ENCODE data around the gene SMIM33.
"Not testable (repeated sequence)": the region's sequence is repeated elsewhere in the genome, so short reads cannot be mapped to it uniquely, and the experiment has no call there.

SMIM33 gene

GRCh38 chr5:139473105-139473504, 2.3 kb downstream of the SMIM33 start:
- peaks cover 29% of the 10 kb centered on the region in 2 donors for H3K4me1 ChIP-seq (ENCODE audit: control insufficient read depth in 2 of 2, insufficient read depth in 2 of 2, low read length in 2 of 2)
- H3K9ac ChIP-seq (ENCODE audit: low read depth in 1 of 2, low read length in 2 of 2), result no peak overlapping the region
- H3K27me3 ChIP-seq (ENCODE audit: control insufficient read depth in 2 of 2, insufficient read depth in 2 of 2, low read length in 2 of 2), result peaks cover 0 to 2% of the 10 kb centered on the region in 2 donors
- H3K4me3 ChIP-seq (ENCODE audit: low read length in 2 of 2), result no peak overlapping the region
- no peak overlapping the region for H3K27ac ChIP-seq (ENCODE audit: low read depth in 2 of 2, low read length in 2 of 2)
- no peaks in the 10 kb centered on the region for H3K9me3 ChIP-seq (ENCODE audit: control insufficient read depth in 2 of 2, low read length in 2 of 2)
- peaks cover 5 to 15% of the 10 kb centered on the region in 2 donors for H3K36me3 ChIP-seq (ENCODE audit: control insufficient read depth in 2 of 2, insufficient read depth in 2 of 2, low read length in 2 of 2)

GRCh38 chr5:139473565-139473964, 2.8 kb downstream of the SMIM33 start:
- H3K9ac ChIP-seq (ENCODE audit: low read depth in 1 of 2, low read length in 2 of 2), result no peak overlapping the region
- H3K36me3 ChIP-seq (ENCODE audit: control insufficient read depth in 2 of 2, insufficient read depth in 2 of 2, low read length in 2 of 2), result peaks cover 7 to 20% of the 10 kb centered on the region in 2 donors
- peaks cover 0 to 2% of the 10 kb centered on the region in 2 donors for H3K27me3 ChIP-seq (ENCODE audit: control insufficient read depth in 2 of 2, insufficient read depth in 2 of 2, low read length in 2 of 2)
- H3K9me3 ChIP-seq (ENCODE audit: control insufficient read depth in 2 of 2, low read length in 2 of 2), result no peaks in the 10 kb centered on the region
- H3K27ac ChIP-seq (ENCODE audit: low read depth in 2 of 2, low read length in 2 of 2), result no peak overlapping the region
- no peak overlapping the region for H3K4me3 ChIP-seq (ENCODE audit: low read length in 2 of 2)
- H3K4me1 ChIP-seq (ENCODE audit: control insufficient read depth in 2 of 2, insufficient read depth in 2 of 2, low read length in 2 of 2), result peaks cover 29% of the 10 kb centered on the region in 2 donors

DNA sequence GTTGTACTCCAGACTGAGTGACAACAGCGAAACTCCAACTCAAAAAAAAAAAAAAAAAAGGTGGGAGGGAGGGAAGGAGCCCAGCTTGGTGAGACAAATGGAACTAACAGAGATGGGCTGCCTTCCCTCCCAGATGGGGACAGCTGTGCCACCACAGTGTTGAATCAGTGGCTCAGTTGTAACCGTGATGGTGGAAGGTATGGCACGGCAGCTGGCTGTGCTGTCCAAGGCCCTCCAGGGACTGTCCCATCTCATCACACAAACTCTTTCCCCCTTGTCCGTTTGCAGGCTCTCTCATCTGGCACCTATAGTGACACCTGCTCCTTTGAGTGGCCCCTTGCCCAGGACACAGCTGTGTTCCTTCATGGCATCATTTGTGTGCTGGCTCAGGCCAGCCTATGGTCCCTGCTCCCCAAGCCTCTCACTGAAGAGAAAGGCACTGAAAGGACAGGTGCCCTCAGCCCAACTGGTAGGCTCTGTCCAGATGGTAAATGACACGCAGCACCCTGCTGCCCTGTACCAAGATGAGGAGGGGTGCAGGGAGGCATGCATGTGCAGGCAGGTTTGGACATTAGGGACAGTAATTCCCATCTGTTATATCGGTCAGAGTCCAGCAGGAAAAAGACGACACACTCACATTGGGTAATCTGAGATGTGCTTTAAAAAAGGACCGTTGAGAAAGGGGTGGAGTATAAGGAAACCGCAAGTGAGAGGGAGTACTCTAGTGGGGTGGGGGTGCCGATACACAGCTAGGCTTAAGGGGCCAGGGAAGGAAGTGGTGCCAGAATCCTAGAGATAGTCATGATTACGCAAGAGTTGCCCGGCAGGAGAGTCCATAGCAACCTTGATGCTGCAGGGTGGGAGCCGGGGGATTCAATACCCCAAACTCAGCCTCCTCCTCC, 4.3 kb downstream of the SMIM33 start:
- peaks cover 29% of the 10 kb centered on the region in 2 donors for H3K4me1 ChIP-seq (ENCODE audit: control insufficient read depth in 2 of 2, insufficient read depth in 2 of 2, low read length in 2 of 2)

DNA sequence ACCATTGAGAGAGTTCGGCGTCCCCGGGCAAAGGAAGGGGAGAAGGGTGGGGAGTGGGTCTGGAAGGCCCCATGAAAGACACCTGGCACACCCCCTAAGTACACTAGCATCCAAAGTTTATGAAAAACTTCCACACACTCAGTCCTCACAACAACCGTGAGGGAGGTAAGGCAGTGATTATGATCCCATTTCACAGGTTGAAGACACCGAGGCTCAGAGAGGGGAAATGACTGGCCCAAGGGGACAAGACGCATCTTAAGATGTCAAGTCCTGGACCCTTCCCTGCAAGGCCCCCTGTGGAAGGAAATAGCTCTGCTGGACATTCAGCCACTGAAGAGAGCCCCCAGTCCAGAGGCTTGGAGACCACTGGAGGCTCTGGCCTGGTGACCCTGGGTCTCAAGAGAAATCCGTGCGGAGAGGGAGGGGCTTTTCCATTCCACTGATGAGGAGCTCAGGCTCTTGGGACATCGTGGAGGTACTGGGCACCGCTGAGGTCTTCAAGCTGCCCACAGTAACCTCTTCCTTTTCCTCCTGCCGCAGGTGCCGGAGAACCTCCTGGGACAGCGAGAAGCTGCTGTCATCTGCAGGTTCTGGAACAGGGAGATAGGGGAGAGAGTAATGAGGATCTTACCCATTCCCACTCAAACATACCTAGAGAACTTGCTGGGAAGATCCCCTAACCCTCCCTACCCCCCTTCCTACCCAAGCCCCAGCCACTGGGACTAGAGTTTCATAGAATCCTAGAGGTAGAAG, 5.2 kb downstream of the SMIM33 start:
- peaks cover 7 to 20% of the 10 kb centered on the region in 2 donors for H3K36me3 ChIP-seq (ENCODE audit: control insufficient read depth in 2 of 2, insufficient read depth in 2 of 2, low read length in 2 of 2)
- no peaks in the 10 kb centered on the region for H3K9me3 ChIP-seq (ENCODE audit: control insufficient read depth in 2 of 2, low read length in 2 of 2)
- H3K4me1 ChIP-seq (ENCODE audit: control insufficient read depth in 2 of 2, insufficient read depth in 2 of 2, low read length in 2 of 2), result peaks cover 29 to 33% of the 10 kb centered on the region in 2 donors
- no peak overlapping the region for H3K4me3 ChIP-seq (ENCODE audit: low read length in 2 of 2)
- no peaks in the 10 kb centered on the region for H3K27me3 ChIP-seq (ENCODE audit: control insufficient read depth in 2 of 2, insufficient read depth in 2 of 2, low read length in 2 of 2)
- peak overlapping the region; percentile 43 to 49 for H3K27ac ChIP-seq (ENCODE audit: low read depth in 2 of 2, low read length in 2 of 2)
- H3K9ac ChIP-seq (ENCODE audit: low read depth in 1 of 2, low read length in 2 of 2), result no peak overlapping the region

More for the DNA sequence above, 4.3 kb downstream of the SMIM33 start:
- Histone ChIP-seq H3K4me3 (ENCODE audit: low read length in 2 of 2) (no peak overlapping the region), H3K9me3 (ENCODE audit: control insufficient read depth in 2 of 2, low read length in 2 of 2) (no peaks in the 10 kb centered on the region), H3K36me3 (ENCODE audit: control insufficient read depth in 2 of 2, insufficient read depth in 2 of 2, low read length in 2 of 2) (peaks cover 7 to 20% of the 10 kb centered on the region in 2 donors), H3K27ac (ENCODE audit: low read depth in 2 of 2, low read length in 2 of 2) (peak overlapping the region; percentile 43 to 49), H3K27me3 (ENCODE audit: control insufficient read depth in 2 of 2, insufficient read depth in 2 of 2, low read length in 2 of 2) (no peaks in the 10 kb centered on the region), H3K9ac (ENCODE audit: low read depth in 1 of 2, low read length in 2 of 2) (peak overlapping the region; percentile 11 to 32)

DNA sequence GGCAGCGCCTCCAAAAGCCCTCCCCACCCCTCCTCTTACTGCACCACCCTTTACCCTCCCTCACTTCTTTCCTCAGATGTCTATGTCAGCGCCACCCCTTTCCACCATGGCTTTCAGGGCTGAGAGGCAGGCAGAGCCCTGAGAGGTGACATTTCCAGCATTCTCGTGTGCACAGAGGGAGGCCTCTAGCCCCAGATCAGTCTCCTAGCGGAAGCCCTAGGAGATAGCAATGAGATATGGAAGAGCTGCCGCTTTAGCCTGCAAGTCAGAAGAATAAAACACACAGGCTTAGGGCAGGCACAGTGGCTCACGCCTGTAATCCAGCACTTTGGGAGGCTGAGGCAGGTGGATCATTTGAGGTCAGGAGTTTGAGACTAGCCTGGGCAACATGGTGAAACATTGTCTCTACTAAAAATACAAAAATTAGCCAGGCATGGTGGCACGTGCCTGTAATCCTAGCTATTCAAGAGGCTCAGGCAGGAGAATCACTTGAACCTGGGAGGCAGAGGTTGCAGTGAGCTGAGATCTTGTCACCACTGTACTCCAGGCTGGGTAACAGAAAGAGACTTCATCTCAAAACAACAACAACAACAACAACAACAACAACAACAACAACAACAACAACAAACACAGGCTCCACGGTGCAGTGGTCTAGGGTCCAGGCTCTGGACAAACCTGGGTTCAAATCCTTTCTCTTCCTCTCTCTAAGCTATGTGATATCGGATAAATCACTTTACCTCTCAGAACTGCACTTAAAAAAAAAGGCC, 8.0 kb downstream of the SMIM33 start:
- not testable (repeated sequence) for H3K27me3 ChIP-seq (ENCODE audit: control insufficient read depth in 2 of 2, insufficient read depth in 2 of 2, low read length in 2 of 2); H3K9ac ChIP-seq (ENCODE audit: low read depth in 1 of 2, low read length in 2 of 2); H3K27ac ChIP-seq (ENCODE audit: low read depth in 2 of 2, low read length in 2 of 2); H3K9me3 ChIP-seq (ENCODE audit: control insufficient read depth in 2 of 2, low read length in 2 of 2); H3K4me3 ChIP-seq (ENCODE audit: low read length in 2 of 2)
- peaks cover 39 to 41% of the 10 kb centered on the region in 2 donors for H3K4me1 ChIP-seq (ENCODE audit: control insufficient read depth in 2 of 2, insufficient read depth in 2 of 2, low read length in 2 of 2)
- H3K36me3 ChIP-seq (ENCODE audit: control insufficient read depth in 2 of 2, insufficient read depth in 2 of 2, low read length in 2 of 2), result peaks cover 7 to 20% of the 10 kb centered on the region in 2 donors

GRCh38 chr5:139479729-139480128, 8.9 kb downstream of the SMIM33 start:
- peaks cover 7 to 20% of the 10 kb centered on the region in 2 donors for H3K36me3 ChIP-seq (ENCODE audit: control insufficient read depth in 2 of 2, insufficient read depth in 2 of 2, low read length in 2 of 2)
- not testable (repeated sequence) for H3K9me3 ChIP-seq (ENCODE audit: control insufficient read depth in 2 of 2, low read length in 2 of 2); H3K27me3 ChIP-seq (ENCODE audit: control insufficient read depth in 2 of 2, insufficient read depth in 2 of 2, low read length in 2 of 2); H3K4me3 ChIP-seq (ENCODE audit: low read length in 2 of 2); H3K27ac ChIP-seq (ENCODE audit: low read depth in 2 of 2, low read length in 2 of 2); H3K9ac ChIP-seq (ENCODE audit: low read depth in 1 of 2, low read length in 2 of 2)
- H3K4me1 ChIP-seq (ENCODE audit: control insufficient read depth in 2 of 2, insufficient read depth in 2 of 2, low read length in 2 of 2), result peaks cover 39 to 41% of the 10 kb centered on the region in 2 donors

DNA sequence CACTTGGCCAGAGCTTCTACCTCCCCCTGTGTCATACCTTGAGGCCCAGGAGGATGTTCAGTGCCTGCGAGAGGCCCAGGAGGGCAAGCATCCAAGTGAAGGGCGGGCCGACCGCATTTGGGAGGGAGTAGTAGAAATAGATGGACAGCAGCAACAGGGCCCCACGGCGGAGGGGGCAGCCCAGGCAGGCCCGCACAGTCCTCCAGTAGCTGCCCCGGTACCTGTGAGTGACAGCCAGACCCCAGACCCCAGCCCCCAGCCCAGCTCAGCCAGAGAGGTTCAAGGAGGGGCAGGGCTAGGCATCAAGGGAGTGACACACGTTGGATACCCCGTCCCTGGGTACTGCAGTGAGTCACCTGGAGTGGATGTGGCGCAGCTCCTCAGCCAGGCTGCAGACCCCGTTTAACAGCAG, 10.3 kb downstream of the SMIM33 start:
- Histone ChIP-seq H3K4me1 (ENCODE audit: control insufficient read depth in 2 of 2, insufficient read depth in 2 of 2, low read length in 2 of 2) (peaks cover 25 to 28% of the 10 kb centered on the region in 2 donors), H3K9me3 (ENCODE audit: control insufficient read depth in 2 of 2, low read length in 2 of 2) (no peaks in the 10 kb centered on the region), H3K27me3 (ENCODE audit: control insufficient read depth in 2 of 2, insufficient read depth in 2 of 2, low read length in 2 of 2) (no peaks in the 10 kb centered on the region), H3K36me3 (ENCODE audit: control insufficient read depth in 2 of 2, insufficient read depth in 2 of 2, low read length in 2 of 2) (peaks cover 7 to 16% of the 10 kb centered on the region in 2 donors), H3K9ac (ENCODE audit: low read depth in 1 of 2, low read length in 2 of 2) (peak overlapping the region; percentile 76 to 78), H3K27ac (ENCODE audit: low read depth in 2 of 2, low read length in 2 of 2) (peak overlapping the region; percentile 88 to 91), H3K4me3 (ENCODE audit: low read length in 2 of 2) (peak overlapping the region; percentile 65 to 69)

DNA sequence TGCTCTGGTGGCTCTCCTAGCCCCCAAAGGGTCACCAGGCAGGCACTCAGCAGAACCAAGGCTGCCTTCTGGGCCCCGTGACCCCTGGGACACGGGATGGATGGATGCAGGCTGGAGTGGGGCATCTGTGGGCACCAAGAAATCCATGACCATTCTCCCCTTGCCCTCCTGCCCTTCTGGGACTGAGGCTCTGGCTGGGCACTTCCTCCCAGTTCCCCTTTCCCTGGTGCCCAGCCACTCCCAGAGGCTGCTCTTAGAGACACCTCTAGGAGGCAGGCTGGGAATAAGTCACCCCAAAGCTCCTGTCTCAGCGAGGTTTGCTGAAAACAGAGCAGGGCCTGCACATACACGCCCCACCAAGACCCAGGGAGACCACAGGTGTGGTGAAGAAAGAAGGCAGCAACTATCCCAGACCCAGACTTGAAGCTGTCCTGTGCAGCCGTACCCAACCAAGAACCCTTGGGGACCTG, 10.8 kb downstream of the SMIM33 start:
- H3K4me1 ChIP-seq (ENCODE audit: control insufficient read depth in 2 of 2, insufficient read depth in 2 of 2, low read length in 2 of 2), result peaks cover 25 to 28% of the 10 kb centered on the region in 2 donors
- H3K27me3 ChIP-seq (ENCODE audit: control insufficient read depth in 2 of 2, insufficient read depth in 2 of 2, low read length in 2 of 2), result no peaks in the 10 kb centered on the region
- no peaks in the 10 kb centered on the region for H3K9me3 ChIP-seq (ENCODE audit: control insufficient read depth in 2 of 2, low read length in 2 of 2)
- H3K36me3 ChIP-seq (ENCODE audit: control insufficient read depth in 2 of 2, insufficient read depth in 2 of 2, low read length in 2 of 2), result peaks cover 7 to 16% of the 10 kb centered on the region in 2 donors
- peak overlapping the region; percentile 88 to 91 for H3K27ac ChIP-seq (ENCODE audit: low read depth in 2 of 2, low read length in 2 of 2)
- H3K9ac ChIP-seq (ENCODE audit: low read depth in 1 of 2, low read length in 2 of 2), result peak overlapping the region; percentile 76 to 78
- peak overlapping the region; percentile 65 to 69 for H3K4me3 ChIP-seq (ENCODE audit: low read length in 2 of 2)

DNA sequence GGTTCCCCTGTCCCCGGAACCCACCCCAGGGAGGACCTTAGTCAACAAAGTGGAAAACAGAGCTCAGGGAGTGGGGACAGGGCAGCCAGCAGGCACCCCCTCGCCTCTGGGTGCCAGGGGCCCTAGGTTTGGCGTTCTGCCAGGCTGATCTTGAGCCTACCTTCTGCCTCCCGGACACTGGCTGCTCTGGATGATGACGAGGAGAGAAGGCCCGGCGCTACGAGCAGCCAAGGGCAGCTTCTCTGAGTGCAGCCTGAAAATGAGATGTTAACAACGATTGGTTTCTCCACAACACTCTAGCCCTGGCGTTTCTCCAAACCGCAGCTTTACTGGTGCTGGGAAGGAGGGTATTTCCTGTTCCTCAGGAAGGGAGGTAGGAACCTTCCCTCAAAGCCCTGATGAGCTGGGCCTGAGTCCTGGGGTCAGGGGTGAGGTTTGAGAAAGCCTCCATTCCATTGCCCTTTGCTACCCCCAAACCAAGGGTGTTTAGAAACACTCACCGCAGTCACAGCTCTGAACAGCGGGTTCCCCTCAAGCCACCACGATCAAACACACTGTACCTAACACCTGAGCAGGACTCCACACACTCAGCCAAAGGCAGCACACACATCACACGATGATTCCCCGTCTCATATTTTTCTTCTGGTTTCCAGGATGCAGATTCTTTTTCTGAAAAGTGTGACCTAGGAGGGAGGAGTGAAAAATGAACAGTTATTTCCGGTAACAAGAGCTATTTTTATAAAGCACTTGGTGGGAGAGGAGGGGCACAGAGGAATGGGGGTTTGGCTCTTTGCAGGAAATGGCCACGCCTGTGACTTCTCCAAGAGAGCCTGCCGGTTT, 11.5 kb downstream of the SMIM33 start, which contains the start of gene STING1:
STING1 (minus strand) TSS at position 709 of the 840 bp plus-strand sequence. CDS start 1,054 bp downstream, outside the sequence.
- Histone ChIP-seq H3K9me3 (ENCODE audit: control insufficient read depth in 2 of 2, low read length in 2 of 2) (no peaks in the 10 kb centered on the region), H3K4me3 (ENCODE audit: low read length in 2 of 2) (peak within 1 kb of the TSS; percentile 65 to 69), H3K9ac (ENCODE audit: low read depth in 1 of 2, low read length in 2 of 2) (peak within 1 kb of the TSS; percentile 76 to 78), H3K27ac (ENCODE audit: low read depth in 2 of 2, low read length in 2 of 2) (peak within 1 kb of the TSS; percentile 88 to 91), H3K27me3 (ENCODE audit: control insufficient read depth in 2 of 2, insufficient read depth in 2 of 2, low read length in 2 of 2) (no peaks in the 10 kb centered on the region), H3K4me1 (ENCODE audit: control insufficient read depth in 2 of 2, insufficient read depth in 2 of 2, low read length in 2 of 2) (peaks cover 25 to 28% of the 10 kb centered on the region in 2 donors), H3K36me3 (ENCODE audit: control insufficient read depth in 2 of 2, insufficient read depth in 2 of 2, low read length in 2 of 2) (peaks cover 7 to 13% of the 10 kb centered on the region in 2 donors)
